Stomach (tissue), 9 donors: ENCODE data around the gene USP4. TPM values are rescaled to one million over a fixed set of nuclear protein-coding genes. Genes with fewer than 3 reads are reported as not detected.
"Not testable (repeated sequence)": the region's sequence is repeated elsewhere in the genome, so short reads cannot be mapped to it uniquely, and the experiment has no call there.

Experiments used
- DNase-seq, 2 donors: peaks; one replicate each; pipeline versions ENCODE4 v3.0.0 to v3.0.0-alpha.2; 2013 to 2019
- H3K27ac ChIP-seq, 5 donors: fragments of 200-600 bp in 4 of 5; sonication (generic) in 4 of 5; one replicate each; pipeline ENCODE4 v1.5.1; 2013 to 2019; ENCODE audit warnings: mild to moderate bottlenecking in 1 of 5, moderate library complexity in 1 of 5
- H3K27me3 ChIP-seq, 3 donors: fragments of 200-600 bp; sonication (generic); one replicate each; pipeline ENCODE4 v1.5.1; 2017 to 2019; ENCODE audit warnings: mixed run types in 1 of 3
- H3K36me3 ChIP-seq, 4 donors: fragments of 200-600 bp; sonication (generic); 1 replicate in 3 of 4; 2 replicates in 1 of 4; pipeline ENCODE4 v1.5.1; 2016 to 2019
- H3K4me1 ChIP-seq, 4 donors: fragments of 200-600 bp; sonication (generic); one replicate each; pipeline ENCODE4 v1.5.1; 2016 to 2019
- H3K4me3 ChIP-seq, 4 donors: fragments of 200-600 bp; sonication (generic) in 3 of 4; one replicate each; pipeline ENCODE4 v1.5.1; 2016 to 2019; ENCODE audit warnings: mild to moderate bottlenecking in 1 of 4
- H3K9me3 ChIP-seq, 4 donors: fragments of 200-600 bp; sonication (generic); one replicate each; pipeline ENCODE4 v1.5.1; 2016 to 2019
- EP300 ChIP-seq: sonication (generic); formaldehyde crosslinking; IDR thresholded peaks from one replicate; pipeline ENCODE4 v1.6.1; 2017; ENCODE audit warnings: antibody characterized with exemption
- POLR2A ChIP-seq, 4 donors: fragments of 450-650 bp; IDR thresholded peaks; one replicate each; pipeline ENCODE4 v1.6.1; 2016; ENCODE audit warnings: antibody characterized with exemption in 4 of 4, control low read depth in 2 of 4, mild to moderate bottlenecking in 1 of 4, moderate library complexity in 1 of 4
- POLR2AphosphoS5 ChIP-seq, 3 donors: sonication (generic); formaldehyde crosslinking; IDR thresholded peaks; one replicate each; pipeline ENCODE4 v1.6.1; 2016; ENCODE audit warnings: antibody characterized with exemption in 3 of 3
- WGBS, 5 donors: extraction: QIAGEN DNeasy Blood & Tissue Kit in 3 of 5; methylation state at CpG; one replicate each; pipeline versions ENCODE4 v1.1.5 to v1.1.7; 2013 to 2018; 5-methylcytosine and 5-hydroxymethylcytosine counted together
- intact Hi-C: fragments of 100-400 bp; cut with DNase I; formaldehyde crosslinking; loops from one replicate; pipeline ENCODE4 v1.15.1; 2023; ENCODE audit warnings: low total_unique reads
- polyA plus RNA-seq, 3 donors: library from polyadenylated mRNA; stranded (reverse); fragments of 200-250 nt; gene quantifications; one replicate each; pipeline ENCODE4 v1.2.3, GENCODE V29; 2013
- small RNA-seq, 4 donors: library from RNA; depleted of rRNA; stranded (forward); fragments of <200 nt; gene quantifications; one replicate each; pipeline ENCODE3, GENCODE V24; 2016
- total RNA-seq, 5 donors: library from RNA; depleted of rRNA; stranded (reverse); fragments of >200 nt; gene quantifications; one replicate each; pipeline versions ENCODE4 v1.1.0 to v1.2.3, GENCODE V29; 2014 to 2016
- TF ChIP-seq, protein P1 (sequence below), 7 experiments: fragments of 450-650 bp in 4 of 7; fragments of 200-600 bp in 3 of 7; sonication (generic) in 3 of 7; IDR thresholded peaks; one replicate each; pipeline ENCODE4 v1.5.1; 2016 to 2019; ENCODE audit warnings: antibody characterized with exemption in 7 of 7, control low read depth in 2 of 7, mild to moderate bottlenecking in 1 of 7
- donor health status: healthy with polysubstance abuse.
- donor health status: Bipolar disorder and iron deficiency.
- donor health status: healthy.

The USP4 gene
- total and polyA plus RNA-seq, 8 donors, result 21.9 to 123 (median 24.5) TPM

DNA sequence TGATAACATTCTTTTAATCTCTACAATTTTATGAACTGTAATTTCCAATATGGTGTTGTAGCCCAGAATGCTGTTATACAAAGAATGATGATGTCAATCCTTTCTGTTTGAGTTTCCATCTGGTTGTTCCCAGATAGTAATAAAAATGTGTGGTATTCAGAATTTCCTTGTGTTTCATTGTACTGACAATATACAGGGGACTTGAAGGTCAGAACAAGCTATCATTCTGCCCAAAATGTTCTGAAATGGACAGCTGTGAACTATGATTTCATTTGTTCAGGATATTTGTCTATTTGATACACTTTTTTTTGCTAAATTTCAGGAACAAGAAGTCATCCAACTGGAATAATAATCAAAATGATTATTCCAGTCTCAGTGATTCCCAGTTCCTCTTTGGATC lies 103.6 kb downstream of the USP4 start:
- DNase-seq, result no peak
- TF ChIP-seq, protein P1, sequence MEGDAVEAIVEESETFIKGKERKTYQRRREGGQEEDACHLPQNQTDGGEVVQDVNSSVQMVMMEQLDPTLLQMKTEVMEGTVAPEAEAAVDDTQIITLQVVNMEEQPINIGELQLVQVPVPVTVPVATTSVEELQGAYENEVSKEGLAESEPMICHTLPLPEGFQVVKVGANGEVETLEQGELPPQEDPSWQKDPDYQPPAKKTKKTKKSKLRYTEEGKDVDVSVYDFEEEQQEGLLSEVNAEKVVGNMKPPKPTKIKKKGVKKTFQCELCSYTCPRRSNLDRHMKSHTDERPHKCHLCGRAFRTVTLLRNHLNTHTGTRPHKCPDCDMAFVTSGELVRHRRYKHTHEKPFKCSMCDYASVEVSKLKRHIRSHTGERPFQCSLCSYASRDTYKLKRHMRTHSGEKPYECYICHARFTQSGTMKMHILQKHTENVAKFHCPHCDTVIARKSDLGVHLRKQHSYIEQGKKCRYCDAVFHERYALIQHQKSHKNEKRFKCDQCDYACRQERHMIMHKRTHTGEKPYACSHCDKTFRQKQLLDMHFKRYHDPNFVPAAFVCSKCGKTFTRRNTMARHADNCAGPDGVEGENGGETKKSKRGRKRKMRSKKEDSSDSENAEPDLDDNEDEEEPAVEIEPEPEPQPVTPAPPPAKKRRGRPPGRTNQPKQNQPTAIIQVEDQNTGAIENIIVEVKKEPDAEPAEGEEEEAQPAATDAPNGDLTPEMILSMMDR (IDR thresholded peaks at IDR 0.05), result no peak
- TF ChIP-seq POLR2A (IDR thresholded peaks at IDR 0.05) (no peak), EP300 (no peak), POLR2AphosphoS5 (IDR thresholded peaks at IDR 0.05) (no peak)
- H3K9me3 ChIP-seq, result peaks cover 14 to 47% (median 30%) of the 10 kb centered on the region in 4 donors
- no peak overlapping the region for H3K4me3 ChIP-seq
- no peaks in the 10 kb centered on the region for H3K27me3 ChIP-seq
- no peak overlapping the region for H3K27ac ChIP-seq
- intact Hi-C loops, result no loop called here
- peaks cover 0 to 15% (median 0%) of the 10 kb centered on the region in 4 donors for H3K36me3 ChIP-seq
- peaks cover 0 to 19% (median 3%) of the 10 kb centered on the region in 4 donors for H3K4me1 ChIP-seq

DNA sequence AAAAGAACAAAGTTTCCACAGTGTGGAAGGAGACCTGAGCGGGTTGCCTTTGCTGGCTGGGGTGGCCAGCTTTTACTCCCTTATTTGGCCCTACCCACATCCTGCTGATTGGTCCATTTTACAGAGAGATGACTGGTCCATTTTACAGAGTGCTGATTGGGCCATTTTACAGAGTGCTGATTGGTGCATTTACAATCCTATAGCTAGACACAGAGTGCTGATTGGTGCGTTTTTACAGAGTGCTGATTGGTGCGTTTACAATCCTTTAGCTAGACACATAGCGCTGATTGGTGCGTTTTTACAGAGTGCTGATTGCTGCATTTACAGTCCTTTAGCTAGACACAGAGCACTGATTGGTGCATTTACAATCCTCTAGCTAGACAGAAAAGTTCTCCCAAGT lies 111.0 kb downstream of the USP4 start:
- H3K27ac ChIP-seq, H3K4me3 ChIP-seq, H3K27me3 ChIP-seq, H3K4me1 ChIP-seq, DNase-seq, intact Hi-C loops: not testable (repeated sequence)
- Histone ChIP-seq H3K9me3 (peaks cover 26 to 68% (median 57%) of the 10 kb centered on the region in 4 donors), H3K36me3 (peaks cover 0 to 30% (median 0%) of the 10 kb centered on the region in 4 donors)
- WGBS, 5 donors, result 87 to 92% (median 91%) methylated on average over 5 of the region's 5 CpGs

Small RNA genes lying within 50 kb of the gene (small RNA-seq; reads per million reads assigned to genes)
- gene AC121247.2 (0 reads per million in 4 donors), gene MIR4271 (0 reads per million in 4 donors), gene RF00019 (0 reads per million in 4 donors)

Other genes with a start within 250 kb of the USP4 start
- gene QRICH1, start 246.0 kb downstream of the USP4 start, total RNA-seq, result 100 to 1,000 TPM in 1 of 5 donors, 10 to 100 TPM in 4; 27.2 to 105 (median 63.4) TPM
- 10 to 100 TPM; 16.1 to 29.7 (median 19.4) TPM for gene QRICH1, start 246.0 kb downstream of the USP4 start, polyA plus RNA-seq
- 100 to 1,000 TPM; 151 to 418 (median 217) TPM for gene QARS1, start 235.3 kb downstream of the USP4 start, total RNA-seq
- gene QARS1, start 235.3 kb downstream of the USP4 start, polyA plus RNA-seq, result 100 to 1,000 TPM; 241 to 303 (median 265) TPM
- gene USP19, start 219.2 kb downstream of the USP4 start, total RNA-seq, result 10 to 100 TPM; 21.6 to 77.2 (median 57.1) TPM
- gene USP19, start 219.2 kb downstream of the USP4 start, polyA plus RNA-seq, result 10 to 100 TPM; 15.6 to 16.6 (median 15.7) TPM
- gene LAMB2, start 207.0 kb downstream of the USP4 start, total RNA-seq, result 100 to 1,000 TPM; 195 to 578 (median 552) TPM
- gene LAMB2, start 207.0 kb downstream of the USP4 start, polyA plus RNA-seq, result 100 to 1,000 TPM; 198 to 333 (median 200) TPM
- 10 to 100 TPM in 3 of 5 donors, 1 to 10 TPM in 2; 2.3 to 22.6 (median 12.9) TPM for gene CCDC71, start 173.7 kb downstream of the USP4 start, total RNA-seq
- 10 to 100 TPM; 11.4 to 15.6 (median 12.6) TPM for gene CCDC71, start 173.7 kb downstream of the USP4 start, polyA plus RNA-seq
- gene KLHDC8B, start 168.5 kb downstream of the USP4 start, total RNA-seq, result 10 to 100 TPM; 11.6 to 41.1 (median 20.6) TPM
- gene KLHDC8B, start 168.5 kb downstream of the USP4 start, polyA plus RNA-seq, result 10 to 100 TPM; 15.2 to 37.7 (median 17.6) TPM
- 10 to 100 TPM in 1 of 5 donors, 1 to 10 TPM in 4; 2.7 to 32.7 (median 3.9) TPM for gene C3orf62, start 62.8 kb downstream of the USP4 start, total RNA-seq
- 1 to 10 TPM; 1.7 to 7.6 (median 2.5) TPM for gene C3orf62, start 62.8 kb downstream of the USP4 start, polyA plus RNA-seq
- gene GPX1, start 18.3 kb upstream of the USP4 start, total RNA-seq, result 100 to 1,000 TPM in 3 of 5 donors, 10 to 100 TPM in 2; 58.4 to 350 (median 155) TPM
- gene GPX1, start 18.3 kb upstream of the USP4 start, polyA plus RNA-seq, result 100 to 1,000 TPM; 344 to 452 (median 355) TPM
- gene RHOA, start 71.9 kb upstream of the USP4 start, total RNA-seq, result 100 to 1,000 TPM; 107 to 380 (median 374) TPM
- 100 to 1,000 TPM; 218 to 461 (median 340) TPM for gene RHOA, start 71.9 kb upstream of the USP4 start, polyA plus RNA-seq
- 10 to 100 TPM in 4 of 5 donors, not detected in 1; 10.3 to 39.8 (median 18.4) TPM for gene TCTA, start 72.4 kb upstream of the USP4 start, total RNA-seq
- gene TCTA, start 72.4 kb upstream of the USP4 start, polyA plus RNA-seq, result 10 to 100 TPM; 18.3 to 31.2 (median 22.1) TPM
- 10 to 100 TPM in 4 of 5 donors, 1 to 10 TPM in 1; 4.5 to 27.8 (median 14.7) TPM for gene AMT, start 82.4 kb upstream of the USP4 start, total RNA-seq
- 10 to 100 TPM in 1 of 3 donors, 1 to 10 TPM in 2; 6.9 to 15.0 (median 8.4) TPM for gene AMT, start 82.4 kb upstream of the USP4 start, polyA plus RNA-seq
- 10 to 100 TPM in 3 of 5 donors, 1 to 10 TPM in 2; 2.3 to 19.7 (median 10.6) TPM for gene NICN1, start 89.3 kb upstream of the USP4 start, total RNA-seq
- gene NICN1, start 89.3 kb upstream of the USP4 start, polyA plus RNA-seq, result 1 to 10 TPM; 3.5 to 7.3 (median 4.5) TPM
- gene DAG1, start 130.2 kb upstream of the USP4 start, total RNA-seq, result 100 to 1,000 TPM in 1 of 5 donors, 10 to 100 TPM in 4; 29.8 to 144 (median 67.5) TPM
- 10 to 100 TPM in 2 of 3 donors, 1 to 10 TPM in 1; 4.1 to 21.9 (median 13.1) TPM for gene DAG1, start 130.2 kb upstream of the USP4 start, polyA plus RNA-seq
- 1 to 10 TPM in 3 of 5 donors, under 1 TPM in 1, not detected in 1; 0.37 to 4.5 (median 1.5) TPM for gene BSN, start 214.4 kb upstream of the USP4 start, total RNA-seq
- under 1 TPM in 2 of 3 donors, not detected in 1; 0.03 to 0.06 TPM for gene BSN, start 214.4 kb upstream of the USP4 start, polyA plus RNA-seq